Astrocyte (in vitro differentiated cells and primary cell): ENCODE results near the gene APBB1. TPM values are rescaled to one million over a fixed set of nuclear protein-coding genes. Genes with fewer than 3 reads are reported as not detected.
A peak's percentile ranks its signal among the peaks of the same experiment; 100 is the strongest.

Experiments
- DNase-seq: peaks from one replicate; pipeline ENCODE4 v3.0.0-alpha.2; 2010; ENCODE audit warnings: low read depth
- FAIRE-seq: peaks from 2 replicates; lab custom pipeline; 2011; peaks lifted over from hg19 to GRCh38; lab: Jason Lieb, UNC
- H2AFZ ChIP-seq: 2 replicates; pipeline ENCODE4 v1.6.0; 2012; ENCODE audit warnings: low read depth, low read length, inconsistent platforms
- H3K27ac ChIP-seq: 2 replicates; pipeline ENCODE4 v1.5.1; 2011; ENCODE audit warnings: low read depth, low read length, inconsistent platforms
- H3K27me3 ChIP-seq: 2 replicates; pipeline ENCODE4 v1.6.0; 2011; ENCODE audit warnings: low read length, inconsistent platforms; ENCODE audit not compliant: insufficient read depth
- H3K36me3 ChIP-seq: 2 replicates; pipeline ENCODE4 v1.5.1; 2011; ENCODE audit warnings: low read length, inconsistent platforms; ENCODE audit not compliant: insufficient read depth
- H3K4me1 ChIP-seq: 2 replicates; pipeline ENCODE4 v1.5.1; 2011; ENCODE audit warnings: low read length, inconsistent platforms; ENCODE audit not compliant: insufficient read depth
- H3K4me2 ChIP-seq: 2 replicates; pipeline ENCODE4 v1.6.0; 2012; ENCODE audit warnings: low read length, inconsistent platforms
- H3K4me3 ChIP-seq: 2 replicates; pipeline ENCODE4 v1.5.1; 2011; ENCODE audit warnings: low read depth, mild to moderate bottlenecking, low read length, inconsistent platforms; ENCODE audit not compliant: insufficient read depth
- H3K79me2 ChIP-seq: 2 replicates; pipeline ENCODE4 v1.6.0; 2012; ENCODE audit warnings: mild to moderate bottlenecking, low read length, inconsistent platforms; ENCODE audit not compliant: insufficient read depth
- H3K9ac ChIP-seq: 2 replicates; pipeline ENCODE4 v1.6.0; 2012; ENCODE audit warnings: mild to moderate bottlenecking, low read length, inconsistent platforms
- H3K9me3 ChIP-seq: 2 replicates; pipeline ENCODE4 v1.5.1; 2012; ENCODE audit warnings: low read depth, mild to moderate bottlenecking, low read length, inconsistent platforms; ENCODE audit not compliant: insufficient read depth
- H4K20me1 ChIP-seq: 2 replicates; pipeline ENCODE4 v1.6.0; 2012; ENCODE audit warnings: low read length, inconsistent platforms; ENCODE audit not compliant: insufficient read depth
- H3K27ac Mint-ChIP-seq: one replicate; pipeline ENCODE4 v1.8.0; 2021; ENCODE audit warnings: mild to moderate bottlenecking, mixed read lengths; ENCODE audit not compliant: unreplicated experiment
- H3K27me3 Mint-ChIP-seq: one replicate; pipeline ENCODE4 v1.8.0; 2021; ENCODE audit warnings: low read depth, mixed read lengths; ENCODE audit not compliant: unreplicated experiment
- H3K36me3 Mint-ChIP-seq: one replicate; pipeline ENCODE4 v1.8.0; 2021; ENCODE audit warnings: low read depth, mixed read lengths; ENCODE audit not compliant: unreplicated experiment
- H3K4me1 Mint-ChIP-seq: one replicate; pipeline ENCODE4 v1.8.0; 2021; ENCODE audit warnings: low read depth, mixed read lengths; ENCODE audit not compliant: unreplicated experiment
- H3K4me3 Mint-ChIP-seq: one replicate; pipeline ENCODE4 v1.8.0; 2021; ENCODE audit warnings: mild to moderate bottlenecking, moderate library complexity, mixed read lengths; ENCODE audit not compliant: unreplicated experiment
- H3K9me3 Mint-ChIP-seq: one replicate; pipeline ENCODE4 v1.8.0; 2021; ENCODE audit warnings: mild to moderate bottlenecking, mixed read lengths; ENCODE audit not compliant: unreplicated experiment
- CTCF ChIP-seq: IDR thresholded peaks from 2 replicates; pipeline ENCODE4 v1.5.1; 2011; ENCODE audit warnings: low read depth, mild to moderate bottlenecking, inconsistent platforms, low read length, moderate library complexity; ENCODE audit not compliant: insufficient read depth
- EZH2 ChIP-seq: IDR thresholded peaks from 2 replicates; pipeline ENCODE4 v1.6.1; 2012; ENCODE audit warnings: mild to moderate bottlenecking, low read length, inconsistent platforms; ENCODE audit not compliant: insufficient read depth
- total RNA-seq: library from RNA; stranded (reverse); gene quantifications from 2 replicates; pipeline ENCODE4 v1.2.1, GENCODE V29; 2021

APBB1 gene
- total RNA-seq, 1 donor from 2014 or later = 36.3 TPM

- Histone ChIP-seq H3K9me3 (no peaks in the 10 kb centered on the region), H3K4me2 (no peak overlapping the region), H3K9ac (no peak overlapping the region), H3K4me1 (no peaks in the 10 kb centered on the region), H3K36me3 (no peaks in the 10 kb centered on the region), H3K27ac (no peak overlapping the region), H3K27me3 (no peaks in the 10 kb centered on the region), H4K20me1 (no peaks in the 10 kb centered on the region), H3K79me2 (no peaks in the 10 kb centered on the region), H2AFZ (no peak overlapping the region), H3K4me3 (no peak overlapping the region)
- Mint-ChIP-seq H3K36me3 (no peaks in the 10 kb centered on the region), H3K9me3 (no peaks in the 10 kb centered on the region), H3K27me3 (no peaks in the 10 kb centered on the region), H3K27ac (peak overlapping the region; percentile 7), H3K4me3 (no peak overlapping the region), H3K4me1 (no peaks in the 10 kb centered on the region)
- no peak for DNase-seq
- FAIRE-seq = no peak
- TF ChIP-seq EZH2 (no peak), CTCF (no peak)
Observed at GRCh38 chr11:6345366-6345765, 73.5 kb downstream of the APBB1 start.

Other genes starting within 250 kb of the APBB1 start
- not detected in 2 replicates for gene OR52B2, start 248.8 kb downstream of the APBB1 start, total RNA-seq
- gene OR52W1, start 219.9 kb downstream of the APBB1 start, total RNA-seq = not detected in 2 replicates
- not detected in 2 replicates for gene C11orf42, start 213.5 kb downstream of the APBB1 start, total RNA-seq
- gene FHIP1B, start 184.5 kb downstream of the APBB1 start, total RNA-seq = 18.2 and 19.6 TPM in 2 replicates
- gene CNGA4, start 180.0 kb downstream of the APBB1 start, total RNA-seq = 0.16 and 0.31 TPM in 2 replicates
- 1.8 and 7.6 TPM in 2 replicates for gene CCKBR, start 159.3 kb downstream of the APBB1 start, total RNA-seq
- gene CAVIN3, start 98.6 kb downstream of the APBB1 start, total RNA-seq = 51.0 and 57.3 TPM in 2 replicates
- 22.7 and 25.2 TPM in 2 replicates for gene SMPD1, start 28.6 kb downstream of the APBB1 start, total RNA-seq
- 1.7 and 1.9 TPM in 2 replicates for gene HPX, start 21.9 kb upstream of the APBB1 start, total RNA-seq
- 20.8 and 25.4 TPM in 2 replicates for gene TRIM3, start 54.8 kb upstream of the APBB1 start, total RNA-seq
- gene ARFIP2, start 62.2 kb upstream of the APBB1 start, total RNA-seq = 66.3 and 71.8 TPM in 2 replicates
- gene TIMM10B, start 62.4 kb upstream of the APBB1 start, total RNA-seq = 35.2 and 38.2 TPM in 2 replicates
- 8.2 and 8.3 TPM in 2 replicates for gene DNHD1, start 78.2 kb upstream of the APBB1 start, total RNA-seq
- gene RRP8, start 184.5 kb upstream of the APBB1 start, total RNA-seq = 23.9 and 25.8 TPM in 2 replicates
- gene ILK, start 184.7 kb upstream of the APBB1 start, total RNA-seq = 209 and 218 TPM in 2 replicates
- gene TAF10, start 193.1 kb upstream of the APBB1 start, total RNA-seq = 111 and 113 TPM in 2 replicates
- 43.4 and 58.3 TPM in 2 replicates for gene TPP1, start 200.3 kb upstream of the APBB1 start, total RNA-seq
- gene DCHS1, start 236.7 kb upstream of the APBB1 start, total RNA-seq = 7.7 and 8.4 TPM in 2 replicates